Activated CD8-positive, alpha-beta memory T cell treated with anti-CD3 and anti-CD28 coated beads, Interleukin-2, amount 50 U/mL, for 1 hour (primary cell): ENCODE results near the gene MAN1C1.

Experiments used
- DNase-seq: peaks from one replicate; pipeline ENCODE4 v3.0.0-alpha.2; 2020; ENCODE audit errors: extremely low read depth

Gene MAN1C1

DNA sequence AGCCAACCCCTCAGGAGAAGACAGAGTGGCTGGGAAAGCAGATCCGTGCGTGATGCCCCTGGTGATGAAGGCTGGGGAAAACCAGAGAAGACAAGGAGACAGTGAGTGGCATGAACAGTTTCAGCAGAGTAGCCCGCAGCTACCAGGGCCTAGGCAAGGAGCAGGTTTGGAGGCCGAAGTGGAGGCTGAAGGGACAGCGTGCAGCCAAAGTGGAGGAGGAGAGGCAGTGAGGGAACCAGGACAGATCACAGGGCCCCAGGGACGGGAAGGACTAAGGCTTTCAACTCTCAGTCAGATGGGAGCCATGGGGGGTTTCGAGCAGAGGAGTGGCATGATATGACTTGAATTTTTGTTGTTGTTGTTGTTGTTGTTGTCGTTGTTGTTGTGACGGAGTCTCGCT is 123.5 kb downstream of the MAN1C1 start:
- no peak for DNase-seq

DNA sequence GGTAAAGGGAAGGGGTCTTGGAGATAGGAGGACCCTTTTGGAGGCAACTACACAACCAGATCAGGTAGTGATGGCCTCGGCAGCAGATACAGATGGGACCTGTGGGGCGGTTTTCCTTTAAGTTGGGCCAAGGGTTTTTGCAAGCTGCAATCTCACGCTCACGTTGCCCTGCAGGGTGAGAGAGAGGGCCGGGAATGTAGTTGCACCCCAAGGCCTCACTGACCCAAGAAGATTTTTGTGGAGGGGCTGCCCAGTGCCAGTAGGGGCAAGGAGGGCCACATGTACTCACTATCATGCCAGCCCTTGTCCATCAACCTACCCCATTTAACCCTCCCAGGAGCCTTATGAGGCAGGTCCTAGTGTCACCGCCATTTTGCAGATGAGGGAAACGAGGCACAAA is 125.7 kb downstream of the MAN1C1 start:
- DNase-seq, result no peak

DNA sequence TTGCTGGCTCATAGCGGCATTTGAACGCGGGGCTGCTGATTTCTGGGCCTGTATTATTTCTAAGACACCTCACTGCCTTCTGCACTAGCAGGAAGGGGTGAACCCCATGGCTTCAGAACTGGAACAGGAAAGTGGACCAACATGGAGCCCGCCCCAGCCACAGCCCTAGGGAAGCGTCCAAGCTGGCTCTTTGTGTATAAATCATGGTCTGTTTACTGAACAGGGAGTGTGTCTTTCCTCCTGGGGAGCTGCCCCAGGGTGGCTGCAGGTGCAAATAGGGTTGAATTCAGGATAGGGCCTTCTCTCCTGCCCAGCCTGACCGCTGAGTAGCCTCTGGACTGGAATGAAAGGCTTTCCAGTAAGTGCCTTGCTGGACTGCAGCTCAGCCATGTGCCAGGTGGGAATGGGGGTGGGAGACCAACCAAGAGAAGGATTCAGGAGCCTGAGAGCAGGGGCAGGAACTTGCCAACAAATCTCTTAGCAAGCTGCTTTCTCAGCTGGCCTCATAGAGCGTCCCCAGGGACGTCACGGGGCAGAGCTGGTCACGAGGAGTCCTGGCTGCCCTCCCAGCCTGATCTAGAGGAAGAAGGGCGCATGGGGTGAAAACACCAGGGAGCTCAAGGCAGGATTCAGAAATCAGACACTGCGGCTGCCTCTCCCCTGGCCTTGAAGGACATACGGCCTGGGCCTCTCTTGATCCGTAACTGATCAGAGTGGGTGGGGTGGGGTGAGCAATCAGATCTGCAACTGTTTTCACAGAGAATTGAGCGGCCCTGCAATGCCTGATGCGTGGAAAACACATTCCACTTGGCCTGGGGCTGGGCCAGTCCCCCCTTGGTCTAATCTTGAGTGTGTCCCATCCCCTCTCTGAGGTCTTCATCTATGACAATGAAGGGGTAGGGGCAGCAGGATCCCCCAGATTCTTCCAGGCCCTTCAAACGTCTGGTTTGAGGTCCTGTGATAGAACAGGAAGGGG is 126.9 kb downstream of the MAN1C1 start:
- DNase-seq, result no peak

DNA sequence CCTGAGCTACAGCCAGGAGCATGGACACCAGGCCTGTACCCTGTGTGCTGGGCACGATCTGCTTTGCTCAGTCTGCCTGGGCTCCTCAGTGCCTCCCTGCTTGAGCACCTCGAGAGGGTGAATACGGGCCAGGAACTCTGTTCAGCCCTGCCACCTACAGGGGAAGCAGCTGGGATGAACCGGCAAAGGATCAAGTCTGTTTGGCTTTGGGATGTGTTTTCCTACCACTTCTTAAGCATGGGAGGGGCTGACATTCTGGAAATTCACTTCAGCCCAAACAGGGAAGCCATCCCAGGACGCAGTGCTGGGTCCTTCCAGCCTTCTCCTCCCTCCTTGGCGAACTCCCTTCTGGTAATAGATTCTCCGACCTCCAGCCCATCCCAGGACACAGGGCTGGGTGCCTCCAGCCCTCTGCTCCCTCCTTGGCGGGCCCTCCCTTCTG is 127.6 kb downstream of the MAN1C1 start:
- DNase-seq, result no peak

DNA sequence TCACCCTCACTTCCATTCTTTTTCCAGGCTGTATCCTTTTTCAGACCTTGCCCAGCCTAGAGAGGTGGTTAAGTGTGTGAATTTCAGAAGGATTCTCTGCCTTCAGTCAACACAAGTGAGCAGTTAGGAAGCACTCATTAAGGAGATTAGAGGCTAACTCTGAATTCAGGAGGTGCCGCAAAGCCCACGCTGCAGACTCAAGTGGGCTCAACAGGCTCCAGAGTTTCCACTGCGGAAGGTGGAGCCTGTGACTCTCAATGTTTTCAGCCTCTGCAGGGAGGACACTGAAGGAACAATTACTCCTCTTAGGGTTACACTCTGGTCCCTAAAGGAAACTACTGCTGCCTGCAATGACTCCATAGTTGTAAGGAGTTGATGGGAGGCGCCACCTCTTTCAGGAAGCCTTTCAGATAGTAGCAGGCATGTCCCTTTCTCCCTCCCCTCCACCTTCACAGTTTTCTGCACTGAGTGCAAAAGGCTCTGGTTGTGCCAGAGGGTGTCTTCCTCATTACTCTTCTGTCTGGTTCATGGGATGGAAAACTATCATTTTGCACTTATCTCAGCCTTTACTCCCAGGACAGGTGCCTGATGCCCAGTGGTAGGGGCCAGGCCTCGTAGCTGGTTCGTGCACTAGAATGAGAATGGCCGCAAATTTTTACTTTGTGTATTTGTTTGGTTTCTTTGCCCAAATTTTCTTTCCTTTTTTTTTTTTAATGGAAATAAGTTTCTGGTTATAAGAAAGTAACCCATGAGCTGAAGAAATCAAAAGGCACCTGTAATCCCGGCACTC is 128.2 kb downstream of the MAN1C1 start:
- no peak for DNase-seq

DNA sequence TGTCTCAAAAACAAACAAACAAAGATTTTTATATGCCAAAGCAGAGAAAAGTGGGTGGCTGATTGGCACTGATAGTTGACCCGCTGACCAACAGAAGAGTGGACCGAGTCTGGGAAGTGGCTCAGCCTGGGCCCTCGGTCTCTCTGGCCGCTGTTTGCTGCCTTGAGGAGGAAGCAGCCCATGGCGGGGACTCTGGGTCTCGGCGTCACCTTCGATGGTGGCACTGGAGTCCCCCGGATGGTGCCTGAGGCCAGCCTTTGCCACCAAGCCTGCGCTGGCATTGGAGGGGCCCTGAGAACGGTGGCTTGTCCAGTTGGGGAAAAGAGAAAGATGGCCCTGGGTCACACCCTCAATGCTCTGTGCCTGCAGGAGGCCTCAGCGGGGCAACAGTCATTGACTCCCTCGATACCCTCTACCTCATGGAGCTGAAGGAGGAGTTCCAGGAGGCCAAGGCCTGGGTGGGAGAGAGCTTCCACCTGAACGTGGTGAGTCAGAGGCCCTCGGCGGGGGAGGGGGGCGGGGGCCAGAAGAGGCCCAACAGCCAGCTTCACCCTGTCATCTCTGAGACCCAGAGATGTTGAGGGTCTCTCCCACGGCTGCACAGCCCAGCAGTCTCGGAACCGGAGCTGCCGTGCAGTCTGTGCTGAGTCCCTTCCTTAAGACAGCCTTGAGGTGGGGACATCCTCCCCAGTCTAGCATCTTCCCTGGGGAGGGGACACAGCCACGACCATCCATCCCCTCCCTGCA is 129.9 kb downstream of the MAN1C1 start:
- DNase-seq, result no peak

DNA sequence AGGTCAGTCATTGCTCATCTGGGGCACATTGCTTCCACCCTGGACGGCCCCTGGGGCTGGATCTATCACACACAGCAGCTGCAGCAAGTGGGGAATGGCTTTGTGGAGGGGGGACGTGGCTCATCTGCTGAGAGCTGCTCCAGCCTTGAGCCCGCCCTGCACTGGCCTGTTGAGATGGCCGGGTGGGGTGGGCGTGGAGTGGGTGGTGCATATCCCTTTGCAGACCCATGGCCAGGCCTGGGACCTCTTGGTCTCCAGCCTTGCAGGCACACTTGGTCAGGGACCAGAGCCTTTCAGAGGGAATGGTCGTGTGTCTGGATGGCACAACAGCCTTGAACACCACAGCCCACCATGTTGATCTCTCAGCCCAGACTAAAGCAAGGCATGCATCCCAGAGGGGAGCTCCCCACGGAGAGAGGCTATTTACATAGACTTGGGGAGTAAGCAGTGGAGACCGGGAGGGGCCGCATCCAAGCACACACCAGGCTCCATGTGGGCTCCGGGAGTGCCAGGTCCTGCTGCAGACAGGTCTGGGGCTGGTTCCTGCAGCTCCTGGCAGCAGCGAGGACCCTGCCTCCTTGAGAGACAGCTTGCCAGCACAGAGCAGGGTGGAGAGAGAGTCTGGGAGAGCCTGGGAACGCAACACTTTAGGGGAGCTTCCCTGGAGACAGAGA is 130.6 kb downstream of the MAN1C1 start:
- no peak for DNase-seq

DNA sequence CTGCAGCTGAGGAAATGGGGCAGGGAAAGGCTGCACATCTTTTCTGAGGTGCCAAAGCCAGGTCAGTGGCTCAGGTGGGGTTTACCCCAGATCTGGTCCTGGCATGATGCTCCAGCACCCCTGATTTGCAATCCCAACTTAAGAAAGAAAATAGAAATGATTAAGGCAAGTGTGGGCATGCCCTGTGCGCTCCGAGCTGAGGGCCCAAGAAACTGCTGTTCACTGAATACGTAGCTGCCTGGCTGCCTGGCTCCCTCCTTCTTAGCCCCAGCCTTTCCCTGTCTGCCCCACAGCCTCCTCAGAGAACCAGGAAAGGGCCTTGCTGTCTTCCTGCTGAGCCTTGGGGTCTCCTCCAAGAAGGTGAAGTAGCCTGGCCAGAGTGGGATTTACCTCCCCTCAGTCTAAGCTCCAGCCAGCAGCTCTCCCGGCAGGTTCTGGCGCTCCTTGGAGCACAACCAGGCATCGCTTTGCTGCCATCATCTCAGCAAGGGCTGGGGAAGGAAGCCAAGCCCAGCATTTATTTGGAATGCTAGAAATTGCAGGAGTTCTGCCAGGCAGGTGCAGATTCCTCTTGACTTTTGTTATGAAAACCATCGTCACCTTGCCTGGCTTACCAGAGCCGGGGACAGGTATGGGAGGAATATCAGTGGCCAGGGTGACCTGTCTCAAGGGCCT is 132.1 kb downstream of the MAN1C1 start:
- DNase-seq, result no peak

DNA sequence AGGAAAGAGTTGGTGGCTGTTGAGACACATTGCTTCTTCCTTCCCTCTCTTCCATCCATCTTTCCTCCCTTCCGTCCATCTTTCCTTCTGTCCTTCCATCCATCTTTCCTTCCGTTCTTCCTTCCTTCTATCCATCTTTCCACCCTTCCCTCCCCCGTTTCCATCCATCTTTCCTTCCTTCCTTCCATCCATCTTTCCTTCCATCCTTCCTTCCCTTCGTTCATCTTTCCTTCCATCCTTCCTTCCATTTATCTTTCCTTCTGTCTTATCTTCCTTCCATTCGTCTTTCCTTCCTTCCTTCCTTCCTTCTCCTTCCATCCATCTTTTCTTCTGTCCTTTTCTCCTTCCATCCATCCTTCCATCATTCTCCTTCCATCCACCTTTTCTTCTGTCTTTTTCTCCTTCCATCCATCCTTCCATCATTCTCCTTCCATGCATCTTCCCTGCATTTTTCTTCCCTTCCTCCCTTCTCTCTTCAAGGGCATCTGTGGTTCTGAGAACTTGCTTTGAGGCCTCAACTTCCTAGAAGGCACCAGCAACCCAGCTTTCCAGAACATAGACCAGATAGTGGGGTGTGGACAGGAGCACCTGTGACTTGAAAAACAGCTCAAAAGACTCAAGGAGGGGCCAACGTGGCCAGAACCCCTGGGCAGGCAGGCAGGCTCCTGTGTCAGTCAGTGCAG is 134.5 kb downstream of the MAN1C1 start:
- DNase-seq, result no peak

DNA sequence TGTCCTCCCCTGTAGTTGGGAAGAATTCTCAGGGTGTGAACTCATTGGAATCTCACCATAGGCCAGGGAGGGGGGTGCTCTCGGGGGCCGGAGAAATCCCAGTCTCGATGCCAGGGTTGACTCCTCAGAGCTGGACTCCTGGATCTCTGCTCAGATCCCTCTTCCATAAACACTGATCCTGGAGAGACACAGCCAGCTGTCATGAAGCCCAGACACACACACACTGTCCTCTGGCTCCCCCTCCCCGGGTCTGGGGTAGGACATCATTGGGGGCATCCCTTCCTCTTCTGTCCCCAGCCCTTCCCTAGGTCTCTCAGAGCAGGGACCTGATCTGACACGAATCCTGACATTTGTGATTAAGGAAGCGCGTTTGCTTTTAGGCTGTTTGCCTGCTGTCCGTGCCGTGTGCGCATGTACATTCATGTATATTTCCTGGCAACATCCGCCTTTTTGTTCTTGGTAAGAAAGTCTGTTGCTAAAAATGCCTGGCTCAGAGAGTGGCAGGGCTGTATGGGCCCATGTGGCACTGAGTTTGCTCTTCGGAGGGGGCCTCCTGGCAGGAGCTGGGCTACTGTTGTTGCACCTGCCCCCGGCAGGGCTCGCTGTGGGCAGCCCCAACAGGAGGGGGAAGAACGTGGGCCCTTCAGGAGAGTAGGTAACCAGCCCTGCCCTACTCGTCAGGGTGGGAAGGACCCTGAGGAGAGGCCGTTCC is 138.0 kb downstream of the MAN1C1 start:
- DNase-seq, result no peak

DNA sequence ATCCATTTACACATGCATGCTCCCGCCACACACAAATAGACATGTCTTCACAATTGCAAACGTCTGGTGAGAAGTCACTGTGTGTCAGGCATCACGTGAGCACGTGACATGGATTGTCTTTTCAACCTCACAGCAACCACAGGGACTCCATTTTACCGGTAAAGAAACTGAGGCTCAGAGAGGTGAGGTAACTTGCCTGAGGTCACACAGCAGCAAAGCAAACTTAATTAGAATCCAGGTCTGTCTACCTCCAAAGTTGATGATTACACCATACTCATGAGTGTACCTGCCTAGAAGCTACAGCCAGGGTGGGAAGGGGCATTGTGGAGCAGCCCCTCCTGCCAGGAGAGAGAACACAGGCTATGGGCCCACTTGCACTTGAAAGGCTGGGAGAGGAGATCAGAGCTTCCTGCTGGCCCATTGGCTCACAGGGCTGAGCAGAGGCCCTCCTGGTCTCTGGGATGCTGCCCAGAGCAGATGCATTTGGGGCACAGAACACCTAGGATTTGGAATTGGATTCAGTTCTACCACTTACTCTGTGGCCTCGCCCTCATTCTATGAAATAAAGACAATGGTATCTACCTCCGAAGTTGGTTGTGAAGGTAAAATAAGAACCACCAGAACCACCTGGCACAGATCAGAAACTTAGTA is 139.0 kb downstream of the MAN1C1 start:
- DNase-seq, result no peak

DNA sequence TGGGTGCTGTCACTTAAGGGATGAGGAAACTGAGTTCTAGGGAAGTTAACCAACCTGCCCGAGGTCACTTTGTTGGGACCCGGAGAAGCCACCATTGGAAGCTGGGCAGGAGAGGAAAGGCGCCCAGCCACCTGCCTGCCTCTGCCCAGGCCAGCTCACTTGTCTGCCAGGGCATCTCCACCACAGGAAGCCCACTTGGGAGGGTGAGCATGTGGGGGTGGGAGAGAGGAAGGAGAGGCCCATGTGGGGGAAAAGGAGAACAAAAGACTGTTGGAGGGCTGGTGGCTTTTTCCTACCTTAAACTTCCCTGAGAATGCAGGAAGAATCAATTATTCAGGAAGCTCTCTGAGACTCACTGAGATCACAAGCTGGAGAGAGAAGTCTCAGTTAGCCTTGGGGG is 139.6 kb downstream of the MAN1C1 start:
- no peak for DNase-seq

DNA sequence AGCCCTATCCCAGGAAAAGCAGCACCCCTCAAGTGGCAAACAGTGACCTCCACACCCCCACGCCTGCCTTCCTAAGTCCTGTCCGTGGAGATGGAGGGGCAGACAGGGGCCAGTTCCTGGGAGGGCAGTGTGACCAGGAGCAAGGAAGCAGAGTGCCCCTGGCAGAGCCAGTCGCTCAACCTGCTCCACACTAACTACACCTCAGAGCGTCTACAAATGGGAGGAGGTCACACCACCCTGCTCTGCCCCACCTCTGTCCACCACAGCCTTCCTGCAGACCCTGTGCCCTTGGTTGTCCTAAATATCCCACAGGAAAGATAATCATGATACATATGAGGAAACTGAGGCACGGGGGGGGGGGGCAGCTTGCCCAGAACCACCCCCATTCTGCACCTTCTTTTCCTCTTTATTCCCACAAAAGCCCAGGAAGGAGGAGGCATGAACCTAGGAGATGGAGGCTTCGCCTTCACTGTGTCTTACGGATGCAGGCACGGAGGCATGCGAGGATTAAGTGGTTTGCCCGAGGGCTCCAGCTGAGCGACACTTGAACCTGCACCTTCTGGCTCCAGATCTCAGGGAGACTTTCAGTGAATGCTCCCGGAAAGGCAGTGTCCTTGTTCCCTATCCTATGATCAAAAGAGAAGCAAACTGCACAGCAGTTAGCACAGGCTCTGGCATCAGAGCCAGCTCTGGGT is 140.7 kb downstream of the MAN1C1 start:
- DNase-seq, result no peak

DNA sequence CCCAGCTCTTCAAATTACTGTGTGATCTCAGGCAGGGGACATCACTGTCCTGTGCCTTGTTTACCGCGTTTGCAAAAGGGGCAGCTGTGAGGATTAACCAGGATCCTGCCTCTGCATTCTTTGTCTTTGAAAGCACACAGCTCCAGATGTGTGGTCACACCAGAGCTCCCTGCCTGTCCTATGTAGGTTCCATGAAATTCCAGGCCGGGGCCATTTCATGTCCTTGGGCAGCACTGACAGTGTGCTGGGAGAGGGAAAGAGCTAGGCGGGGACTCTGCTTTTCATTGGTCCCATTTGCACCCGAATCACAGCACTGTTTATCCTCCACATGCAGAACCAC is 141.2 kb downstream of the MAN1C1 start:
- no peak for DNase-seq

DNA sequence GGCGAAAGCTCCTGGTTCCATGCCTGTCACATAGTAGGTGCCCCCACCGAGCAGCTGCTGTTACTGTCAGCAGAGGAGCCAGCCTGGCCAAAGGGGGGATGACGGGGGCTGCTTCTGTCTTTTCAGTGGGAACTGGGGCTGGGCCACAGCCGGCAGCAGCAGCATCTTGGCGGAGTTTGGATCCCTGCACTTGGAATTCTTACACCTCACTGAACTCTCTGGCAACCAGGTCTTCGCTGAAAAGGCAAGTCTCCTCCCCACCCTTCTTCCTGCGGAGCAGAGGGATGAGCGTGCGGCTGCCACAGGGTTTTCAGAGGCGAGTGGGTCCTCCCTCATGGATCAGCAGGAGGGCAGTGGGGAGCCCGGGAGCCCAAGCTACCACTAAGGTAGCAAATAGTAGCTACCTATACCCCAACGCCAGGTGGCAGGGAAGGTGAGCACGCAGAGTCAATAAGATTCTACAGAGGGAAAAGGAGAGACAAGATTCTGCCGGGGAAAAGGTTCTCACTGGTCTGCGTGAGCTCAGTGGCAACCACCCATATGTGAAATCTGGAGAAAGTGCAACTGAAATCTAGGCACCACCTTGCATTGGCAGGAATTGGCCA is 142.0 kb downstream of the MAN1C1 start:
- DNase-seq, result no peak

DNA sequence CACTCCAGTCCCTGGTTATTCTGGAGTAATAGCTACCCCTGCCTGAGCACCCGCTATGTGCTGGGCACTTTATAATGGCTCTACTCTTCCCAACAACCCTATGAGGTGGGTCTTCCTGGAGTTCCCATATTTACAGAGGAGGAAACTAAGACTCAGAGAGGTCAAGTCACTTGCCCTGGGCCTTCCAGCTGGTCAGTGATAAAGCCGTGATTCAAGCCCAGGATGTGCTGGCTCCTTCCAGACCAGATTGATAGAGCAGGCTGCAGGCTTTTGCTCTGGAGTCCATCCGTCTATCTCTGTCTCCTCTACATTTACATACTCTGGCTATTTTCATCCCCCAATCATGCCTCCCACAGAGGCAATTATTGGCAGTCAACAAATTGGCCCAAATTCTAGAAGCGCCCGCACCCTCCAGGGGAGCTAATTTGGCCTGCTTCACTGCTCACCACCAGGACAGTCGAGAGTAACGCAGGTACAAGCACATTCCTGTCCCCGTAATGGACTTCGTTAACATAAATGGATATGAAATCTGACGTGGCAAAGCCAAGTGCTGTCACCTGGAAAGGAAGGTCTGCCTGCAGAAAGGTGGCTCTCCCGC is 143.6 kb downstream of the MAN1C1 start:
- DNase-seq, result no peak

DNA sequence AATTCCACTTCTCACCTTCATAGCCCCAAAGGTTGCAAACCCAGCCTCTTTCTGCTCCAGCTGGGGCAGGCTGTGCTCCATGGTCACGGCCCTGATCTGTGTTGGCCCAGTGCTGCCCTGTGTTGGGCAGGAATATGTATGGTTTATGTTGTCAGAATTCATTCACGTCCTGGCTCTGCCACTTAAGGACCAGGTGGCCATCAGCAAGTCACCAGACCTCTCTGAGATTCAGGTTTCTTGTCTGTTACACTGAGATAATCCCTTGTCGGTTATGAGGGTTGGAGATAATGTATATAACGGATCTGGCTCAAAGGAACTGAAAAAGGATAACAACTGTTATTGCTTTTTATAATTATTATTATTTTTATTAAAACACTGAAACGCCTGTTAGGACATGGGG is 144.3 kb downstream of the MAN1C1 start:
- DNase-seq, result no peak

DNA sequence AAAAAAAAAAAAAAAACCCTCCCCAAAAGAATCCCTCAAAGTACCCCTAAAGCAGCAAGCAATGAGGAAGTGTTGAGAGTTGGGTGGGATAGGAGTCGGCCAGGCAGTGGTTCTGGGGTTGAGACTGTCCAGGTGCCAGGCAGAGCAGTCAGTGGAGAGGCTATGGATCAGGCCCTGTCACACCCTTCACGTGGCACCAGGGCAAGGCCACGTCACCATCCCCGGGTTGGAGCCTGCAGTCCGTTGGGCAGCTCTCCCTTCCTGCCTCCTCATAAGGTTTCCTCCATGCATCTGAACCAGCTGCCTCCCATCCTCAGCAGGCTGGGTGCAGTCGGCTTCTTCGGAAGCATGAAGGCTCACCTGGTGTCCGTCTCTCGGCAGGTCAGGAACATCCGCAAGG is 146.9 kb downstream of the MAN1C1 start:
- DNase-seq, result no peak
